HG03139 (cell line): ENCODE measurements around the gene C3orf22.

ENCODE experiments used
- ATAC-seq: cut with Tn5 transposase; IDR thresholded peaks from one replicate; pipeline ENCODE4 v1.9.1; 2021; ENCODE audit not compliant: unreplicated experiment

C3orf22 gene

DNA sequence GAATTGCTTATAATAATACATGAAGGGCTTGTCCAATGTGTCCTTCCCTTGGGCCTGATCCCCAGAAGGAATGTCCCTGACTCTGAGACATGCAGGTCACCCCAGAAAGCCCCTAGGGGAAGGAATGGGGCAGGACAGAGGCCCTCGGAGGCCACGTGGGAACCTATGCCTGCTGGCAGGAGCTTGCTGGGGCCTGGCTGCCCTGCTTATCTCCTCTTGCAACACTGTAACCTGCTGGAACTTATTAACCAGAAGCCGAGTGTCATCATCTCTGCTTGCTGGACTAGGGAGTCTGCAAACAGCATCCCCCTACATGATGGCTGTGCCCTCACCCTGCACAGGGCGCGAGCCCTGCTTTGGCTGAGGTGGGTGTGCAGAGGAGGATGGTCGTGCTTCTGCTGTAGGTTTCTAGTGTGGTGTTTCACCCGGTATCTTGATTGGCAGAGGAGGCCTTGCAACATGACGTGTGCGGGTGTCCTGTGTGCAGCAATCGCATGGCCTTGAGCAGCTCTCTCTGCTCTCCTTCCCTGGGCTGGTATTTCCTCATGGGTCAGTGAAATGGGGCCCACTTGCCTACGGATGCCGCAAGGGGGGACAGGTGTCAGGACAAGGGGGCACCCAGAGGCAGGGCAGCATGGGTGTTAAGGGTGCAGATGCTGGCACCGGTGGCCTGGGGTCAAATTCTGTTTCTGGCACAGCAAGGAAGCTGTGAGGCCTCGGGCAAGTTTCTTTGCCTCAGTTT is 29.8 kb downstream of the C3orf22 start:
- ATAC-seq, result no peak

DNA sequence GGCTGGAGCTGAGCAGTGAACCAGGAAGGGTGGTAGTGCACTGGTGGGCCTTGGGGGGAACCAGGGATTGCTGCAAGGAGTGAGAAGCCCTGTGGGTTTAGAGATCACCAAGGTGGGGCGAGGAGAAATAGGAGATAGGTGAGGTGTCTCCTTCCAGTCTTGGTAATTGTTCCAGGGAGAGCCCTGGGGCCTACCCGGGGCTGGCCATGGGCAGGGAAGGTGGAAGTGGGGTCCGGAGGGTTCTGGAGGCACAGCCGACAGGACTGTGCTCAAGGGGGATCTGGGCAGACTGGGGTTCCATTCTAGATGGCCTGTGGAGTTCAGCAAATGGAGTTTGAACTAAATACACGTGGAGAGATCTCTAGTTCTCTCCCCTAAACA is 30.3 kb downstream of the C3orf22 start:
- ATAC-seq, result no peak

DNA sequence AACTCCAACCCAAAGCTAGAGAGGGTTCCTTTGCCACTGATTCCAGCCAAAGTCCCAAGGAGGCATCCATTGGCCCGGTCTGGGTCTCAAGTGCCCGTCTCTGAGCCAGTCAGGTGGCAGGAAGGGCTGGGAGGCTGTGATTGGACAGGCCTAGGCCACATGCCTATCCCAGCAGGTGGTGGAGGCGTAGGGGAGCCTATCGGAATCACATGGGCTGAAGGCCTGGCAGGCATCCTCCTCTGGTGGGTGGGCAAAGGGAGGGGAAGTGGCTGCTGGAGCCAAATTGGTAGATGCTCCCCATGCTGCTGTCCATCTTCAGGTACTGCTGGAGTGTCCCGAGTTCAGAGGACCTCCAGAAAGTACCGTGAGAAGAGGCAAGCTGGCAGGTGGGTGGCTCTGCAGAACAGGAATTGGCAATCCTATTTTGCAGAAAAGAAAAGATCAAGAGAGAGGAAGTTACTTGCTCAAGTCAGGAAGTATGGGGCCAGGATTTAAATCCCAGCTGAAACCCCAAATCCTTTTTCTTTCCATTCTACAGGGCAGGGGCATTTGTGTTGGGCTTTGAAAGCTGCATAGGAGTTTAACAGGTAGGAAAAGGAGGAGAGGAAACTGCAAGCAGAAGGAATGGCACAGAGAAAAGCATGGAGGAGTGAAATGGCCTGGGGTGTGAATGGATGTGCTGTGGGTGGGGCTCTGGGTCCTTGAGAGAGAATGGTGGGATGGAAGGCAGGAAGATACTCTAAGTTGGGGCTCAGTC is 31.1 kb downstream of the C3orf22 start:
- no peak for ATAC-seq

DNA sequence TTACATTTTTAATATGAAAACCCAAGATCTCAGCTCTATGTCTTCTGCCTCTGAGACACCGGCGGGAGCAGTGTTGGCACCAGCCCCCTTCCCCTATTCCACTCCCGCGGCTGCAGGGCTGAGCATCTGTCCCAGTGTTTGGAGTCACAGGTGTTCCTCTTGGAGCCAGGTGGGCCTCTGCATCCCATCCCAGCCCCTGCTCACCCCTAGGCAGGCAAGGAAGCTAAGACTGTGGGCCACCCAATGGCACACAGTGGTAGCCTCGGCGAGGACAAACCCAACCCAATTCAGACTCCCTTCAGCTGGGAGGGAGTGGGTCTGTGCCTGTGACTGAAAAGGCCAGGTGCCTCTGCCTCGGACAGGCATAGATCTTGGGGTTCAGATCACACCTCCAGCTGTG is 31.7 kb downstream of the C3orf22 start:
- no peak for ATAC-seq

DNA sequence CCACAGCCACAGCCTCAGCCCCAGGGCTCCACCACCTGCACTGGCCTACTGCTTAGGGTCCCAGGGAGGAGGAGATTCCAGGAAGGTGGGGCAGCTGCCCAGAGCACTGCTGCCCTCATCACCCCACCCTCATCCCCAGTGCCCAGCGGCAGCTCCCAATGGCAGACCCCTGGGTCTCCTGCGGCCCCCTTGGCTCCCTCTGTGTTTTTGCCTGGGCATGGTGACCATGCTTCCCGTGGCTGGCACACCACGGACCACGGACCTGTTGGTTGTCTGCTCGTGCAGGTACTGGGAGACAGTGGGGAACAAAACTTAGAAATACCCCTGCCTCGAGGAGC is 32.1 kb downstream of the C3orf22 start:
- no peak for ATAC-seq

DNA sequence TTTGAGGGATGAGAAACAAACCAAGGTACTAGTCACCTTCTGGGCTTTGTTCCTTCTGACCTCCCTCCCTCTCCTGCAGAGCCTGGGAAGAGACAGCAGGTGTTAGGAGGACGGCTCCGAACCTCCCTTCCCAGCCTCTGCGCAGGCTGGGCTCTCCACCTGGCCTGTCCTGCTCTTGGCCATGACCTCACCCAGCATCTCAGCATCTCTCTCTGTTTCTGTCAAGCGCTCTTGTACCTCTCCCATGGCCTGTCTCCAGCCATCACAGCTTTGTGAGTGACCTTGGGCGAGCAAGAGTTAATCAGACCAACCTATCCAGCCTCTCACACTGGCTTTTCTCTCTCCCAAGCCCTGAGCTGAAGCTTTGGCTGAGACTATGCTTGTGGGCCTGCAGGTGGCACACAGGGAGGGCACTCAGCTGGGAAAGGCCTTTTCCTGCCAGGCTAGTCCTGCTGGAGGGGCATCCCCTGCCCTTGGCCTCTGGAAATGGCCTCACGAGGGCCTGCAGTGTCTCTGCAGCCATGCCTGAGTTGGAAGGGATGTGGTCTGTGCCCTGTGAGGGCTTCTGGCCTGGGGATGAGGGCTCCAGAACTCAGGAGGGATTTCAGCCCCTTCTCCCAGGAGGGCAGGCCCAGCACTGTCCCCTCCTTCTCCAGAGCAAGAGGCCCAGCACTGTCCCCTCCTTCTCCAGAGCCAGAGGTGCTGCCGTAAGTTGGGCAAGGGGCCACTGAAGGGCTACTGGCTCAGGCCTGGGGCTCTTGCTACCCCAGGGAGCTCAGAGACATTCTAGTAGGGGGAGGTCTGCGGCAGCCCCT is 32.7 kb downstream of the C3orf22 start:
- no peak for ATAC-seq

DNA sequence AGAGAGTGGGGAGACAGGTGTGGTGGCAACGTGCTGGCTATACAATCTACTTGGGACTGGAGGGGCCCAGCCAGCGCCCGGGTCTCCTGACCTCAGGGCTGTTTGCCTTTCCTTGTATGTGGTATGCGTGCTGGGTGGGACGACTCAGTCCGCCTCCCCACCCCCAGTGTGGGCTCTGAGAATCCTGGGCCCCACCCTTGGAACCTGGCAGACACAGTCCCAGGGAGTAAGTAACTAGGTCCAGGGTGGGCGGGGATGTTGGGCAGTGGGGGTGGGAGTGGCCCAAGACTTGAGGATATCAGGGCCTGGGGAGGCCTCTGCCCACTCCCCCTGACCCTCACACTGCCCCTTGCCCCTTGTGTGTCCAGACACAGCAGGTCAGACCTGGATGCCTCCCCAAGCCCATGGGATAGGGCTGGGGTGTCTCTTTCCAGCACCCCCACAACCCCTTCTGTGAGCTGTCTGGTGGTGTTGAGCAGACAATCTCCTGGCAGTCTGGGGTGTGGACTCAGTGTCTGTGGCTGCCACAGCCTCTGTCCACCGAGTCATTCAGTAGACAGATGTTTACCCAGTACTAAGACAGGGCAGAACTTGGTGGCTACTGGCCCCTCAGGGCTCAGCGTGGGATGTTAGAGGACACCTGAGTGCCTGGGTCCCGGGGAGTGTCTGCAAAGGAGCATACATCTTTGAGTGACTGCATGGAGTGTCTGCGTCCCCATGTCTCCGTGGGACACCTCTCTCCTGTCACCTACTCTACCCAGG is 33.5 kb downstream of the C3orf22 start:
- ATAC-seq, result no peak

DNA sequence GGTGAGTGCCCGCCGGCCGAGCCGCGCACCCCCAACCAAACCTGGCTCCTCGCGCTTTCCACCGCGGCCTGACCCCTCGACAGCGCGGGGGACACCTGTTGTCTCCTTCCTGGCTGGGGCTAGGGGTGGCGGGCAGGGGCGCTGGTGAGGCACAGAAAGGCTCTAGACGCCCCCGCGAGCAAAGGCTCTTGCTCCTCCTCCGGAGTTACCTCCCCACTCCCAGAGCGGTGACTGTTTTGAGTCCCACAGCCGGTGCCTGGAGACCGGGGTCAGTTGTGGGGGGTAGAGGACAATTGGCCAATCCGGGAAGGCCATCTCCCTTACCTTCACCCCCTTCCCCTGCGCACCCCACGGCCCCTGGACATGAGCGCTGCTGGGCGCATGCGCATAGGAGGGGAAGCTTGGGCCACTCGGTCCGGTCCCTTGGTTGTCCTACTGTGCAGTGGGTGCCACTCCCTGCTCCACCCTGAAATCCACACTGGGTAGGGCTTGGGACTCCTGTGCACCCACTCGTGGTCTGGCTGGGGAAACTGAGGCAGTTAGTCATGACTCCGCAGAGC is 34.2 kb downstream of the C3orf22 start:
- ATAC-seq, result no peak

DNA sequence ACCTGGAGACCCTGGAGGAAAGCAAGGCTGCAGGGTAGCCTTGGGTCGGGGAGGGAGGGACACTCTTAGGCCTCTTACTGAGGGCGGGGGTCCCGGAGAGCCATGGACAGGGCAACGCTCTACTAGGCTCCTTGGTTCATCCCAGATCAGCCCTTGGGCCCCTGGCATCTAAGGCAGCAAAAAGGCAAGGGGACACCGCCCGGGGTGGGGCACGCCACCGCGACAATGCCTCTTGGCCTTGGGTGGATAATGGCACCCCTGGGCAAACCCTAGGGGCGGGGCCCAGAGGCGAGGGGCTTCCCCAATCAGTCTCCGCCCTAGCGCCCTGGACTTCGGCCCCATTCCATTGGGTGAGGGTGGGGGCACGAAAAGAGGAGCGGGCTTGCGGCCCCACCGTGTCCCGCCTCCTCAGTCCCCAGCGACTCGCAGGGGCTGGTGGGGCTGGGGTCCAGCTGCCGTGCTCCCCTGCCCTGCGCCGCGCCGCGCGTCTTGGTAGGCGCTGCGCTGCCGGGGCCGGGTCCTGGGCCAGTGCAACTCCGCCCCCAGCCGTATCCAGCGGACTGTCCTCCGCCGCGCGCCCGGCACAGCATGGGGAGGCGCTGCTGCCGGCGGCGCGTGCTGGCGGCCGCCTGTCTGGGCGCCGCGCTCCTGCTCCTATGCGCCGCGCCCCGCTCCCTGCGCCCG is 34.8 kb downstream of the C3orf22 start, which contains the start of gene CHST13:
TSS of gene CHST13 (plus strand) at position 411 of the 684 bp plus-strand sequence. CDS start at position 589, 178 bp downstream.
- ATAC-seq, result no peak

DNA sequence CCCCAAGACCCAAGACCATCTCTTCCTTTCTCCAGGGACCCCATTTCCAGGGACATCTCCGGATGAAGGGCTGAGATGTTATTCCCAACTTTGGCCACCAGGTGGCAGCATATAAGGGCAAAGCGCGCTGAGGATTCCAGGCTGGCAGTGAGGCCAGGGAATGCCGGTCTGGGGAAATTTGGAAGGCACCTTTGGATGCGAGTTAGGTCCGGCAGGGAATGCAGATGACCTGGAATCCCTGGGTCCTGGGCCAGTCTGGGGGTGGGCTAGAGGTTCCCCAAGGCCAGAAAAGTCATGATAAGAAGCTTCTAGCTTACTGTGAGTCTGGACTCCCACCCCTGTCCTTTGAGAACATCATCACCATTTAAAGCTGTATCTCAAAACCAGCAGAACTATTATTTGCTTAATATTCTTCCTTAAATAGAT is 36.4 kb downstream of the C3orf22 start:
- ATAC-seq, result no peak

DNA sequence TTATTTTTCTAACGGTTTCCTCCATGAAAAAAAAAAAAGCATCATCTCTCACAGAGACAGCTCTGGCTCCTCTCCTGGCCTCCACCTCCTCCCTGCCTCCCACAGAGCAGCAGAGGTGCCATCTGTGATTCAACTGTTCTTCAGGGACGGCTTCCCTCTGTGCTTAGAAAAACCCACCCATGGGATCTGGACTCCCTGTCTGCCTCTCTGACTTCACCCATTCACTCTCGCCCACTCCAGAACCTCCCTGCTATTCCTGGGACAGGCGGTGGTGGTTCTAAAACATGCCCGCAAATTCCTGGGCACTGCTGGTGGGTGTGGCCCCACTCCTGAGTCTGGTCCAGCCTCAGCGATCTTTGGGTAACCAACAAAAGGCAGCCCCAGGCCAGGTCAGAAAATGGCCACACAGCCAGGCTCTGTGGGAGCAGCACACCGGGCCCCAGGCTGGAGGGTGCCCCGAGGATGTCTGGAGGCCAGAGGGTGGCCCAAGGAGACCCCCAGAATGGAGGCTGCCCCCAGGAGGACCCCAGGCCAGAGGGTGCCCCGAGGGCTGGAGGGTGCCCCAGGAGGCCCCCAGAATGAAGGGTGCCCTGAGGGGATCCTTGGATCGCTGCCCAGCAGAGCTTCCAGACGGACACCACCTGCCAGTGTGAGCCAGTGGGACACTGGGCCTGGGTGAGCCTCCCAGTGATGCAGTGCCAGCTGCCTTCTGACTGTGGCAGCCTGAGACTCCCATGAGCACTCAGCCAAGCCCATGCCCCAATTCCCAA is 37.4 kb downstream of the C3orf22 start:
- no peak for ATAC-seq

DNA sequence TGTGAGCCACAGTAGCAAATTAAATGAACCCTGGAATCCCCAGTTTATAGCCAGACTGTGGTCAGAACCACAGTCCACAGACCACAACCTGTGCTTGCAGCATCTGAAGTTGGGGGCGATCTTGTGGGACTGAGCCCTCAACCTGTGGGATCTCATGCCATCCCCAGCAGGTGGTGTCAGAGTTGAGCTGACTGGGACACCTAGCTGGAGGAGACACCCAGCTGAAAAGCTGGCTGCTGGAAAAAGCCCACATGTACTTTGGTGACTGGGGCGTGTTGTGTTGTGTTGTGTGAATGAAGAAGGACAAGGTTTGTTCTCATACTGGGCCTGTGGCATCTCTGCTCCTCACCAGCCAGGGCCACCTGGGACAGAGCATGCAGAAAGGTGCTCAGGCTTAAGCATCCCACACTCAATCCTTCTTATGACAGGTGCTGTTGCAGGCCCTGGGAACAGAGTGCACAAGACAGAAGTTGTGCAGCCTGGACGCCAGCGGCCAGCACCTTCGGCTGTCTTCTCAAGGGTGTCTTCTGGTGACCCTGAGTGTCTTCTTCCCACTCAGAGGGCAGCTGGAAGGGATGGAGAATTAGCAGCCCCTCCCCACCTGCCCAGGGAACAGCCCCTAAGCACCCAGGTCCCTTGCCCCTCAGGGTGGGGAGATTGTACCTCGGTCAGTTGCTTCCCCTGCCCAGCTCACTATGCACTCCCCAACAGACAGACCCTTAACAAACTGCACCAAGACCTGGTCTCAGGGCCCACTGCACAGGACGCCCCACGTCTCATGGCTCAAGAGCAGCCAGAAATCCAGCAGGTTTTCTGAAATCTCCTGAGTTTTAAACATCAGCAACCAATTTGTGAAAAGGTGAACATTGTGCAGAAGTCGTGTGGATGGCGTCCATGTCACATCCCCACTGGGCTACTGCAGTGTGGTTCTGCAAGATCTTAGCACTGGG is 39.0 kb downstream of the C3orf22 start:
- ATAC-seq, result no peak

DNA sequence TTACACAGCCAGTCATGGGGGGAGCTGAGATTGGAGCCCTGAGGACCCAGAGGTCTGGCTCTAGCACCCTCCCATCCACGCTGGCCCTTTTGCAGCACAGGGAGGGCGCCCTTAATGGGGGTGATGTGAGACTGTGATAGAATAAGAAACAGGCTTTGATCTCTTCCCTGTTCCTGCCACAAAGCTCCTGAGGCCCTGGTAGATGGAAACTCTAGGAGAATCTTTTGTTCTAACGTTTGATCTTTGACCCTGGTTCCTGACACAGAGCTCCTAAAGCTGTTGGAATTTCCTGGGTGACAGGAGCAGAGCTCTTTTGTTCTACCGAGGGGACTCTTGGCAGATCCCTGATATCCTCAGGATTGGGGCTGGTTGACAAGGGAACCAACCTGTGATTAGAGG is 40.0 kb downstream of the C3orf22 start:
- ATAC-seq, result no peak

DNA sequence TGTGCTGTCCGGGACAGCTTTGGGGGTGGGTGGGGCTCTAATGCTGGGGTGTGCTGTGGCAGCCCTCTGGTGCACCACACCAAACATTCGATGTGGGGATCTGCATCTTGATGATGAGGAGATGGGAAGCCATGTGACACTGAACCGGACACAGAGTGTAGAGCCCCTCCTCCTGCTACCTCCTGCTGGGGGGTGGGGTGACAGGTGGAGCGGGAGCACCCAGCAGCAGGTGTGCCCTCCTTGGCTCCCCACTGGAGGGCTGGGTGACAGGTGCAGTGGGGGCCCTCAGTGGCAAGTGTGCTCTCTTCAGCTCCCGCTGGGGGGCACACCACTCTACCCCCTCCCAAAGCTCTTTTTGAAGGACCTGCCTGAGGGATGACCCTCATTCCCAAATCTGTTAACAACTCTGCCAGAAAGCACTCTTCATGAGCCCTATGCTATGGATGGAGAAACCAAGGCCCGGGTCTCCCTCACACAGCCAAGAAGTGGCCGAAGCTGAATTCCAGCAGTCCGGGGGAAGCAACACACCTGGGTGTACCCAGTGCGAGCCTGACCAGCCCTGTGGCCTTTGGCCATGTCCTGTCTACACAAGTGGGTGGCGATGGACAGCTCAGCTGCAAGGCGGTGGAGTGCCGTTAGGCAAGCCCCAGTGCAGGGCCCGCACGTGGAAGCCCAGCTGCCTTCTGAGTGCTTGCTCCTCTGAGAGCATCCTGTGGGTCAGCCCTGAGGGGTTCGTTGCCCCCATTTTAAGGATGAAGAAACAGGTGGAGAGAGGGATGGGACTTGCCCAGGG is 40.5 kb downstream of the C3orf22 start:
- ATAC-seq, result no peak

DNA sequence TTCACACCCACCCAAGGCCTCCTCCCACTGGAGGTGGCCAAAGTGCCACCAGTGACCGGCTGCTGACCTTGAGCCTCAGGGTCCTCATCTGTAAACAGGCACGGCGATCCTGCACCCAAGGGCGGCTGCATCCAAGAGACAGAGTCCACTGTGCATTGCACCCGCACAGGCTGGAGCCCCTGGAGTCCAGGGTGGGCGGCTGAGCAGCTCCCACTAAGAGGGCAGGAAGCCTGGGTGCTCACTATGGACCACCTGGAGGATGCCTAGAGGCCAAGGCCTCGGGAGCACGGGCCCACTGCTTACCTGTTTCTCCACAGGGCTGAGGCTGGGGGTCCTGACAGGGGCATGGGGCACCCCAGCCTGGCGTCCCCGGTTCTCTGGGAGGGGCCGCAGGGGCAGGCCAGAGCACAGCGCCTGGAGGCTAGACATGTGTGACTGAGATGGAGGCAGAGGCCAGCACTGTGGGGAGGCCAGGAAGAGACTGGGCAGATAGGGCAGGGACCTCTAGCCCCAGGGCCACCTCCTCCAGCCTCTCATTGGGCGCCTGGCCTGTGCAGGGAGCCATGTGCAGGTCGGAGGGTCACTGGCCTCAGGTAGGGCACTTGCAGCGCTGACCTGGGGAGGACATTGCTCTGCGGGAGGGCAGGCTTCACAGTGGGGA is 41.3 kb downstream of the C3orf22 start, which contains the start of gene UROC1:
TSS of gene UROC1 (minus strand) at position 483 of the 661 bp plus-strand sequence. CDS start at position 429, 54 bp downstream.
- no peak for ATAC-seq

DNA sequence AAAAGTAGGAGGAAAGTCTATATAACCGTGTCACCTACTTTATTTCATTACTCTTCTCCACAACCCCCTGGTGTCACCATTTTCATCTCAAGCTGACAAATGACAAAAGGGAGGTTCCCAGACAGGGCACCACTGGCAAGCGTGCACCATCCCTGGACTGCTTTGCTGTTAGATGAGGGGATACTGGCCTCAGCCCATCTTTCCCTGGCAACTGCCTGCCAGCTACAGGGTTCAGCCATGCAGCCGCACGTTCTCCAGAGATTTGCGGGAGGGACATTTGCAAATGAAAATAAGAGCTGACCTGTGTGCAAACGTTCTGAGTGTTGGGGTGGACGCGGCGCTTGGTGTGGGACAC is 41.8 kb downstream of the C3orf22 start:
- no peak for ATAC-seq
